Right renal pelvis (tissue), 4 donors: ENCODE measurements around the gene MRPL4. TPM values are rescaled to one million over a fixed set of nuclear protein-coding genes. Genes with fewer than 3 reads are reported as not detected.

Source experiments
- DNase-seq, 4 donors: peaks; one replicate each; pipeline ENCODE4 v3.0.0-alpha.2; 2013; ENCODE audit warnings: low read depth in 4 of 4, low spot score in 3 of 4, missing footprints in 1 of 4
- polyA plus RNA-seq, 4 donors: library from polyadenylated mRNA; unstranded; fragments of 120-200 nt; gene quantifications; one replicate each; pipeline ENCODE4 v1.2.1, GENCODE V29; 2013; ENCODE audit not compliant: insufficient read length in 4 of 4

MRPL4 gene
- polyA plus RNA-seq, 4 donors: 38.3 to 57.4 (median 39.5) TPM

DNA sequence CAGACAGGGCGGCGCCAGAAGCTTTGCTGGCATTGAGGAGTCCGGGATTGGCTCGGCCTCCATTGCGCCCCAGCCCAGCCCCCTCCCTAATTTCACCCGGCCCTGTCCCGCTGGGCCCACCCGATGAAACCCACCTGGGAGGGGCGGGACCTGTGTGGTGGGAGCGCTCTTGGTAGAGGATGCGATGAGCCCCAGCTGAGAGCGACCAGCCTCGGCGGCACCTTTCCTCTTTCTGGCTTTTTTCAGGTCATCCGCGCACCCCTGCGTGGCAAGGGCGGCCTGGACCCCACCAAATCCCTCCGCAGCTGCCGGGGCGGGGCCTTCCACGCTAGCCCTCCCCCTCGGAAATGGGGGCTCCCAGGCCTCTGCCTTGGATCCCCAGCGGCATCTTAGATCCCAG lies 57.4 kb downstream of the MRPL4 start, which contains the start of gene ZGLP1:
ZGLP1 (minus strand) TSS at position 393 of the 400 bp plus-strand sequence.
- DNase-seq: no peak

Other genes starting within 250 kb of the MRPL4 start
- gene COL5A3, start 241.7 kb upstream of the MRPL4 start, polyA plus RNA-seq: 1 to 10 TPM in 1 of 4 donors, under 1 TPM in 3; 0.73 to 3.1 (median 0.85) TPM
- under 1 TPM in 1 of 4 donors, not detected in 3; 0.10 TPM for gene RDH8, start 238.7 kb upstream of the MRPL4 start, polyA plus RNA-seq
- gene SHFL, start 165.9 kb upstream of the MRPL4 start, polyA plus RNA-seq: 10 to 100 TPM; 24.6 to 28.9 (median 26.1) TPM
- gene ANGPTL6, start 149.5 kb upstream of the MRPL4 start, polyA plus RNA-seq: 1 to 10 TPM; 2.3 to 4.8 (median 2.9) TPM
- gene PPAN, start 145.9 kb upstream of the MRPL4 start, polyA plus RNA-seq: 10 to 100 TPM; 28.6 to 36.4 (median 32.1) TPM
- 10 to 100 TPM; 10.4 to 13.9 (median 12.2) TPM for gene P2RY11, start 140.5 kb upstream of the MRPL4 start, polyA plus RNA-seq
- 100 to 1,000 TPM; 188 to 215 (median 195) TPM for gene EIF3G, start 132.3 kb upstream of the MRPL4 start, polyA plus RNA-seq
- 100 to 1,000 TPM in 3 of 4 donors, 10 to 100 TPM in 1; 89.1 to 111 (median 105) TPM for gene DNMT1, start 57.3 kb upstream of the MRPL4 start, polyA plus RNA-seq
- gene S1PR2, start 20.9 kb upstream of the MRPL4 start, polyA plus RNA-seq: 10 to 100 TPM; 11.1 to 12.5 (median 11.8) TPM
- 1 to 10 TPM; 6.1 to 7.5 (median 6.6) TPM for gene ICAM1, start 18.9 kb downstream of the MRPL4 start, polyA plus RNA-seq
- gene ICAM4, start 34.7 kb downstream of the MRPL4 start, polyA plus RNA-seq: under 1 TPM; 0.17 to 0.57 (median 0.46) TPM
- under 1 TPM; 0.10 to 0.38 (median 0.14) TPM for gene ICAM5, start 37.7 kb downstream of the MRPL4 start, polyA plus RNA-seq
- gene ZGLP1, start 57.6 kb downstream of the MRPL4 start, polyA plus RNA-seq: 1 to 10 TPM; 4.0 to 6.8 (median 5.1) TPM
- gene FDX2, start 63.8 kb downstream of the MRPL4 start, polyA plus RNA-seq: 10 to 100 TPM; 18.6 to 25.9 (median 20.7) TPM
- gene RAVER1, start 81.3 kb downstream of the MRPL4 start, polyA plus RNA-seq: 10 to 100 TPM; 27.3 to 40.6 (median 31.2) TPM
- gene ICAM3, start 87.4 kb downstream of the MRPL4 start, polyA plus RNA-seq: 10 to 100 TPM in 1 of 4 donors, 1 to 10 TPM in 3; 7.8 to 11.3 (median 8.9) TPM
- gene TYK2, start 128.4 kb downstream of the MRPL4 start, polyA plus RNA-seq: 100 to 1,000 TPM; 103 to 130 (median 109) TPM
- gene CDC37, start 151.3 kb downstream of the MRPL4 start, polyA plus RNA-seq: 100 to 1,000 TPM; 135 to 170 (median 137) TPM
- gene PDE4A, start 168.3 kb downstream of the MRPL4 start, polyA plus RNA-seq: 1 to 10 TPM; 1.7 to 3.4 (median 2.7) TPM